OCI-LY3 (cell line): Measurements from ENCODE around the gene FN1.

Source experiments
- EZH2phosphoT487 ChIP-seq: fragments of 200-600 bp; shearing (Covaris generic); IDR thresholded peaks from 2 replicates; pipeline ENCODE4 v1.6.1; 2018; ENCODE audit warnings: antibody characterized with exemption, mixed run types, low read depth
- TF ChIP-seq, protein P1 (sequence below): fragments of 200-600, 300-600 bp; sonication (generic); IDR thresholded peaks from 2 replicates; pipeline ENCODE4 v1.5.1; 2014; ENCODE audit warnings: antibody characterized with exemption, low read length, low read depth

DNA sequence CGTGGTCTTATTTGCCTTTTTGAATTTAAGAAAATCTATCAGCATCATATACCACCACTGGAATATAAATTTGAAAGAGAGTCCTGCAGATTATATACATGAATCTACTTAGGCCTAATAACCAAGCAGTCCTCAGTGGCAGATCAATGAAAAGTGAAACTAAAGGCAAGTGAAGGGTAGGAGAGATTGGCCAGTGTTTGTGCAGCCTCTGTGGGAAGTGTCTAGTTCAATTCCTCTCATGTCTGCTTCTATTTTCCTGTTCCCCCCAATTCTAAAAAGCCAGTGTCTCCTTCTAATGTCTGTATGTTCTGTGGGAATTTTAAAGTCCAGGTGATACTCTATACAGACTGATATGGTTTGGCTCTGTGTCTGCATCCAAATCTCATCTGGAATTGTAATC is 61.9 kb downstream of the FN1 start:
- TF ChIP-seq, protein P1, sequence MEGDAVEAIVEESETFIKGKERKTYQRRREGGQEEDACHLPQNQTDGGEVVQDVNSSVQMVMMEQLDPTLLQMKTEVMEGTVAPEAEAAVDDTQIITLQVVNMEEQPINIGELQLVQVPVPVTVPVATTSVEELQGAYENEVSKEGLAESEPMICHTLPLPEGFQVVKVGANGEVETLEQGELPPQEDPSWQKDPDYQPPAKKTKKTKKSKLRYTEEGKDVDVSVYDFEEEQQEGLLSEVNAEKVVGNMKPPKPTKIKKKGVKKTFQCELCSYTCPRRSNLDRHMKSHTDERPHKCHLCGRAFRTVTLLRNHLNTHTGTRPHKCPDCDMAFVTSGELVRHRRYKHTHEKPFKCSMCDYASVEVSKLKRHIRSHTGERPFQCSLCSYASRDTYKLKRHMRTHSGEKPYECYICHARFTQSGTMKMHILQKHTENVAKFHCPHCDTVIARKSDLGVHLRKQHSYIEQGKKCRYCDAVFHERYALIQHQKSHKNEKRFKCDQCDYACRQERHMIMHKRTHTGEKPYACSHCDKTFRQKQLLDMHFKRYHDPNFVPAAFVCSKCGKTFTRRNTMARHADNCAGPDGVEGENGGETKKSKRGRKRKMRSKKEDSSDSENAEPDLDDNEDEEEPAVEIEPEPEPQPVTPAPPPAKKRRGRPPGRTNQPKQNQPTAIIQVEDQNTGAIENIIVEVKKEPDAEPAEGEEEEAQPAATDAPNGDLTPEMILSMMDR: no peak
- no peak for TF ChIP-seq EZH2phosphoT487
